ENCODE results near the gene CFAP61. TPM values are rescaled to one million over a fixed set of nuclear protein-coding genes. Genes with fewer than 3 reads are reported as not detected.

Gene CFAP61
- total and polyA plus RNA-seq, 9 of the 15 experiments (the other 6 are each of a cell fraction or from before 2014, with no cell fraction given) = 0.11 TPM; not detected in 8

DNA sequence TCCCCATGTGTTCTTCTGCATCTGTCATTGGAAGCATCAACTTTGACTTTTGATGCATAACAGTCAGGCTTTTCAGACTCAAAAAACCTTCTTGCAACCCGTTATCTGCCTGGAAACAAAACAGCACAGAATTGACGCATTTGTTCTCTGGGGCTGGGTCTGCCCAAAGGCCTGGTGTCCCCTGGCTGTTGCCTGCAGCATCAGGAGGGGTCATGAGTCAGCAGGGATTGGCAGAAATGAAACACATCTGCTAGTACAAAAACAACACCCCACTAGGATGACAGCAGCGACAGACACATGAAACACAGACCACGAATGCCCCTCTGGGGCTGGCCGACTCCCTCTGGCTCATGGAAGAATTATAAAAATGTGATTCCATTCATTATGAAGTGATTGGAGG, 158.0 kb downstream of the CFAP61 start:
- no peak overlapping the region for H3K4me2 ChIP-seq (ENCODE audit: insufficient read depth, low read length)
- no peak for TF ChIP-seq SMARCE1 (IDR thresholded peaks at IDR 0.05)
- TF ChIP-seq CBX5 (IDR thresholded peaks at IDR 0.05; ENCODE audit: borderline replicate concordance, low read depth) = no peak
- TF ChIP-seq, protein P1, sequence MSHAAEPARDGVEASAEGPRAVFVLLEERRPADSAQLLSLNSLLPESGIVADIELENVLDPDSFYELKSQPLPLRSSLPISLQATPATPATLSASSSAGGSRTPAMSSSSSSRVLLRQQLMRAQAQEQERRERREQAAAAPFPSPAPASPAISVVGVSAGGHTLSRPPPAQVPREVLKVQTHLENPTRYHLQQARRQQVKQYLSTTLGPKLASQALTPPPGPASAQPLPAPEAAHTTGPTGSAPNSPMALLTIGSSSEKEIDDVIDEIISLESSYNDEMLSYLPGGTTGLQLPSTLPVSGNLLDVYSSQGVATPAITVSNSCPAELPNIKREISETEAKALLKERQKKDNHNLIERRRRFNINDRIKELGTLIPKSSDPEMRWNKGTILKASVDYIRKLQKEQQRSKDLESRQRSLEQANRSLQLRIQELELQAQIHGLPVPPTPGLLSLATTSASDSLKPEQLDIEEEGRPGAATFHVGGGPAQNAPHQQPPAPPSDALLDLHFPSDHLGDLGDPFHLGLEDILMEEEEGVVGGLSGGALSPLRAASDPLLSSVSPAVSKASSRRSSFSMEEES (CRISPR knock-in tag; IDR thresholded peaks at IDR 0.05) = no peak
- no peak for TF ChIP-seq ASH1L (IDR thresholded peaks at IDR 0.05; ENCODE audit: borderline replicate concordance, low read depth, partially characterized antibody)
- TF ChIP-seq TBP (optimal IDR thresholded peaks at IDR 0.05; ENCODE audit: low read depth, low read length) = no peak
- TF ChIP-seq PHF21A (IDR thresholded peaks at IDR 0.05; ENCODE audit: borderline replicate concordance, low read depth) = no peak
- no peak for TF ChIP-seq SMC3 (conservative IDR thresholded peaks at IDR 0.05; ENCODE audit: insufficient read depth, low read depth, low read length)
- no peak for TF ChIP-seq RAD51 (IDR thresholded peaks at IDR 0.05; ENCODE audit: borderline replicate concordance, low read depth)
- no peak for TF ChIP-seq ZNF79 (CRISPR knock-in tag; IDR thresholded peaks at IDR 0.05; ENCODE audit: low read depth)
- TF ChIP-seq, protein P2, sequence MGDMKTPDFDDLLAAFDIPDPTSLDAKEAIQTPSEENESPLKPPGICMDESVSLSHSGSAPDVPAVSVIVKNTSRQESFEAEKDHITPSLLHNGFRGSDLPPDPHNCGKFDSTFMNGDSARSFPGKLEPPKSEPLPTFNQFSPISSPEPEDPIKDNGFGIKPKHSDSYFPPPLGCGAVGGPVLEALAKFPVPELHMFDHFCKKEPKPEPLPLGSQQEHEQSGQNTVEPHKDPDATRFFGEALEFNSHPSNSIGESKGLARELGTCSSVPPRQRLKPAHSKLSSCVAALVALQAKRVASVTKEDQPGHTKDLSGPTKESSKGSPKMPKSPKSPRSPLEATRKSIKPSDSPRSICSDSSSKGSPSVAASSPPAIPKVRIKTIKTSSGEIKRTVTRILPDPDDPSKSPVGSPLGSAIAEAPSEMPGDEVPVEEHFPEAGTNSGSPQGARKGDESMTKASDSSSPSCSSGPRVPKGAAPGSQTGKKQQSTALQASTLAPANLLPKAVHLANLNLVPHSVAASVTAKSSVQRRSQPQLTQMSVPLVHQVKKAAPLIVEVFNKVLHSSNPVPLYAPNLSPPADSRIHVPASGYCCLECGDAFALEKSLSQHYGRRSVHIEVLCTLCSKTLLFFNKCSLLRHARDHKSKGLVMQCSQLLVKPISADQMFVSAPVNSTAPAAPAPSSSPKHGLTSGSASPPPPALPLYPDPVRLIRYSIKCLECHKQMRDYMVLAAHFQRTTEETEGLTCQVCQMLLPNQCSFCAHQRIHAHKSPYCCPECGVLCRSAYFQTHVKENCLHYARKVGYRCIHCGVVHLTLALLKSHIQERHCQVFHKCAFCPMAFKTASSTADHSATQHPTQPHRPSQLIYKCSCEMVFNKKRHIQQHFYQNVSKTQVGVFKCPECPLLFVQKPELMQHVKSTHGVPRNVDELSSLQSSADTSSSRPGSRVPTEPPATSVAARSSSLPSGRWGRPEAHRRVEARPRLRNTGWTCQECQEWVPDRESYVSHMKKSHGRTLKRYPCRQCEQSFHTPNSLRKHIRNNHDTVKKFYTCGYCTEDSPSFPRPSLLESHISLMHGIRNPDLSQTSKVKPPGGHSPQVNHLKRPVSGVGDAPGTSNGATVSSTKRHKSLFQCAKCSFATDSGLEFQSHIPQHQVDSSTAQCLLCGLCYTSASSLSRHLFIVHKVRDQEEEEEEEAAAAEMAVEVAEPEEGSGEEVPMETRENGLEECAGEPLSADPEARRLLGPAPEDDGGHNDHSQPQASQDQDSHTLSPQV (IDR thresholded peaks at IDR 0.05) = no peak
- no peak for TF ChIP-seq HOXB6 (CRISPR knock-in tag; IDR thresholded peaks at IDR 0.05; ENCODE audit: borderline replicate concordance)
- no peak for TF ChIP-seq BRD4 (IDR thresholded peaks at IDR 0.05)
- TF ChIP-seq, protein P3, sequence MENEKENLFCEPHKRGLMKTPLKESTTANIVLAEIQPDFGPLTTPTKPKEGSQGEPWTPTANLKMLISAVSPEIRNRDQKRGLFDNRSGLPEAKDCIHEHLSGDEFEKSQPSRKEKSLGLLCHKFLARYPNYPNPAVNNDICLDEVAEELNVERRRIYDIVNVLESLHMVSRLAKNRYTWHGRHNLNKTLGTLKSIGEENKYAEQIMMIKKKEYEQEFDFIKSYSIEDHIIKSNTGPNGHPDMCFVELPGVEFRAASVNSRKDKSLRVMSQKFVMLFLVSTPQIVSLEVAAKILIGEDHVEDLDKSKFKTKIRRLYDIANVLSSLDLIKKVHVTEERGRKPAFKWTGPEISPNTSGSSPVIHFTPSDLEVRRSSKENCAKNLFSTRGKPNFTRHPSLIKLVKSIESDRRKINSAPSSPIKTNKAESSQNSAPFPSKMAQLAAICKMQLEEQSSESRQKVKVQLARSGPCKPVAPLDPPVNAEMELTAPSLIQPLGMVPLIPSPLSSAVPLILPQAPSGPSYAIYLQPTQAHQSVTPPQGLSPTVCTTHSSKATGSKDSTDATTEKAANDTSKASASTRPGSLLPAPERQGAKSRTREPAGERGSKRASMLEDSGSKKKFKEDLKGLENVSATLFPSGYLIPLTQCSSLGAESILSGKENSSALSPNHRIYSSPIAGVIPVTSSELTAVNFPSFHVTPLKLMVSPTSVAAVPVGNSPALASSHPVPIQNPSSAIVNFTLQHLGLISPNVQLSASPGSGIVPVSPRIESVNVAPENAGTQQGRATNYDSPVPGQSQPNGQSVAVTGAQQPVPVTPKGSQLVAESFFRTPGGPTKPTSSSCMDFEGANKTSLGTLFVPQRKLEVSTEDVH (IDR thresholded peaks at IDR 0.05; ENCODE audit: low read depth, partially characterized antibody) = no peak
- TF ChIP-seq MLX (CRISPR knock-in tag; conservative IDR thresholded peaks at IDR 0.05) = no peak
- no peaks in the 10 kb centered on the region for H3K27me3 ChIP-seq (ENCODE audit: control insufficient read depth in 2 of 2, insufficient read depth in 2 of 2, low read length in 2 of 2)
- no peak overlapping the region for H2AFZ ChIP-seq (ENCODE audit: low read depth, low read length)
- H3K9me3 ChIP-seq (replicated peaks; ENCODE audit: control insufficient read depth, insufficient read depth, low read depth, low read length) = no peaks in the 10 kb centered on the region
- H3K4me1 ChIP-seq (replicated peaks in 1 of 2; ENCODE audit: control insufficient read depth in 2 of 2, insufficient read depth in 2 of 2, low read length in 2 of 2) = no peaks in the 10 kb centered on the region
- in situ Hi-C loops (cut with MboI) = no loop called here
- H3K9me1 ChIP-seq (ENCODE audit: control insufficient read depth, insufficient read depth, low read length) = no peaks in the 10 kb centered on the region
- ATAC-seq (no peak), DNase-seq (ENCODE audit: extremely low read depth in 1 of 4, low spot score in 3 of 4) (no peak), FAIRE-seq (no peak)
- no peaks in the 10 kb centered on the region for H3K36me3 ChIP-seq (ENCODE audit: control insufficient read depth, insufficient read depth, low read length)
- no peak overlapping the region for H3K9ac ChIP-seq (ENCODE audit: insufficient read depth in 1 of 2, low read depth in 2 of 2, low read length in 2 of 2)
- H4K20me1 ChIP-seq (replicated peaks; ENCODE audit: control insufficient read depth, insufficient read depth, low read length) = no peaks in the 10 kb centered on the region
- whole genome bisulfite sequencing (ENCODE audit: insufficient coverage, low coverage, missing lambda C conversion rate) = 0% methylated on average over 4 of the region's 5 CpGs
- H3K27ac ChIP-seq (ENCODE audit: extremely low read depth, low read depth, low read length) = no peak overlapping the region
- intact Hi-C loops (cut with micrococcal nuclease) = no loop called here
- no peak overlapping the region for H3K4me3 ChIP-seq
- POLR2A ChIA-PET = no interaction called here
- CTCF ChIA-PET (ENCODE audit: low intra/inter-chr PET ratio) = no interaction called here
- BruUV-seq (replicated peaks) = no TSS peak
- no peaks in the 10 kb centered on the region for H3K79me2 ChIP-seq (ENCODE audit: control insufficient read depth, insufficient read depth, low read length)
